Measurements from ENCODE around the gene SCO1. TPM values are rescaled to one million over a fixed set of nuclear protein-coding genes. Genes with fewer than 3 reads are reported as not detected.

The SCO1 gene
- total and polyA plus RNA-seq, 2 of the 4 experiments (the other 2 are of a cell fraction) = 17.0 to 21.7 TPM

GRCh38 chr17:10657148-10657547 is 40.2 kb downstream of the SCO1 start, which contains the start of gene MYH3:
Gene MYH3, minus strand, starts transcription at chr17:10657309. Its CDS starts 2,245 bp downstream, at chr17:10655064.
- Histone ChIP-seq H3K9ac (ENCODE audit: low read depth, low read length) (no peak within 1 kb of the TSS), H2AK9ac (replicated peaks; ENCODE audit: low read depth, low read length, poor library complexity) (peak within 1 kb of the TSS; percentile 61), H2BK15ac (ENCODE audit: low read depth, low read length) (no peak within 1 kb of the TSS), H2BK20ac (ENCODE audit: low read depth, low read length) (no peak within 1 kb of the TSS), H4K20me1 (ENCODE audit: insufficient read depth, low read length) (no peaks in the 10 kb centered on the region), H2BK5ac (ENCODE audit: low read depth, low read length, poor library complexity, severe bottlenecking) (no peak within 1 kb of the TSS), H3K4me2 (ENCODE audit: low read depth, low read length) (no peak within 1 kb of the TSS), H3K9me3 (ENCODE audit: control insufficient read depth, insufficient read depth, low read length) (no peaks in the 10 kb centered on the region), H3K27me3 (ENCODE audit: control insufficient read depth, insufficient read depth, low read length) (no peaks in the 10 kb centered on the region), H3K14ac (replicated peaks; ENCODE audit: low read depth, low read length) (no peak within 1 kb of the TSS), H3K18ac (ENCODE audit: low read depth, low read length) (no peak within 1 kb of the TSS), H3K79me1 (ENCODE audit: low read depth in 1 of 2, low read length in 2 of 2) (no peaks in the 10 kb centered on the region), H2AFZ (replicated peaks; ENCODE audit: low read length, poor library complexity) (no peak within 1 kb of the TSS), H4K5ac (ENCODE audit: low read depth, low read length) (no peak within 1 kb of the TSS), H3K4me3 (ENCODE audit: insufficient read depth, low read depth, low read length) (no peak within 1 kb of the TSS), H4K8ac (ENCODE audit: low read depth in 2 of 2, low read length in 2 of 2) (no peak within 1 kb of the TSS), H2BK120ac (ENCODE audit: low read depth, low read length) (no peak within 1 kb of the TSS), H3K36me3 (ENCODE audit: control insufficient read depth, insufficient read depth, low read length) (no peaks in the 10 kb centered on the region), H2AK5ac (ENCODE audit: low read depth, low read length) (no peak within 1 kb of the TSS), H3K4ac (ENCODE audit: low read depth, low read length) (no peak within 1 kb of the TSS), H3K4me1 (ENCODE audit: control insufficient read depth, insufficient read depth, low read length) (no peaks in the 10 kb centered on the region), H3K27ac (ENCODE audit: insufficient read depth, low read length) (no peak within 1 kb of the TSS), H3K9me1 (ENCODE audit: insufficient read depth, low read length) (no peaks in the 10 kb centered on the region; the same call in 1 of the 2 replicates), H3K56ac (ENCODE audit: extremely low read depth, insufficient read depth, low read length) (no peak within 1 kb of the TSS), H3K23ac (ENCODE audit: low read depth, low read length) (no peak within 1 kb of the TSS), H4K91ac (ENCODE audit: insufficient read depth, low read depth, low read length) (no peak within 1 kb of the TSS)
- ChIA-PET CTCF (interaction anchor here (0.6 kb wide), 1 partner anchor 188 kb away, joined by 3 read pairs; no protein-coding TSS in a partner anchor), POLR2A (ENCODE audit: unreplicated experiment) (interaction anchor here (0.6 kb wide), 1 partner anchor 66 kb away, joined by 4 read pairs; no protein-coding TSS in a partner anchor)
- dilution Hi-C loops (cut with HindIII; ENCODE audit: low sequenced_read_pairs, unreplicated experiment) = no loop called here
- in situ Hi-C loops (cut with MboI; ENCODE audit: low sequenced_read_pairs) = loop anchor here (25.0 kb wide), 1 partner anchor 1330 kb away; the partner anchor contains the start of gene ZNF18
- 74% methylated on average over 7 of the region's 15 CpGs; no CpG with 5 or more reads in 1 of the 2 experiments for WGBS, 2 experiments (ENCODE audit: extremely low coverage in 2 of 2, insufficient read length in 1 of 2)
- ATAC-seq (ENCODE audit: low read depth) (no peak), DNase-seq (no peak)
- TF ChIP-seq POLR2A (IDR thresholded peaks at IDR 0.05; ENCODE audit: low read depth, low read length) = no peak
- no peak for TF ChIP-seq CEBPB (IDR thresholded peaks at IDR 0.05; ENCODE audit: low read depth, low read length)
- no TSS peak for BruUV-seq (replicated peaks)
- intact Hi-C loops (cut with micrococcal nuclease) = no loop called here
